Small intestine (tissue), 7 donors: ENCODE measurements around the gene FKBP5. TPM values are rescaled to one million over a fixed set of nuclear protein-coding genes. Genes with fewer than 3 reads are reported as not detected.
"Not testable (repeated sequence)": the region's sequence is repeated elsewhere in the genome, so short reads cannot be mapped to it uniquely, and the experiment has no call there.

Experiments used
- DNase-seq, 2 donors: peaks; one replicate each; pipeline versions ENCODE4 v3.0.0 to v3.0.0-alpha.2; 2013
- FAIRE-seq: peaks from 2 replicates; lab custom pipeline; 2012; peaks lifted over from hg19 to GRCh38; lab: Jason Lieb, UNC
- H3K27ac ChIP-seq, 3 donors: one replicate each; pipeline ENCODE4 v1.5.1; 2013; ENCODE audit warnings: low read length in 2 of 3, mild to moderate bottlenecking in 2 of 3, control low read depth in 1 of 3, inconsistent platforms in 1 of 3, low read depth in 1 of 3, moderate library complexity in 1 of 3
- H3K27me3 ChIP-seq, 3 donors: one replicate each; pipeline ENCODE4 v1.6.1; 2013; ENCODE audit warnings: low read length in 3 of 3, inconsistent platforms in 1 of 3; ENCODE audit not compliant: control insufficient read depth in 3 of 3, insufficient read depth in 3 of 3
- H3K36me3 ChIP-seq, 3 donors: one replicate each; pipeline ENCODE4 v1.6.1; 2013; ENCODE audit warnings: low read length in 3 of 3, inconsistent platforms in 1 of 3, low read depth in 1 of 3, mild to moderate bottlenecking in 1 of 3, moderate library complexity in 1 of 3; ENCODE audit not compliant: control insufficient read depth in 3 of 3, insufficient read depth in 2 of 3
- H3K4me1 ChIP-seq, 3 donors: one replicate each; pipeline ENCODE4 v1.6.1; 2013; ENCODE audit warnings: low read length in 2 of 3, inconsistent platforms in 1 of 3, low read depth in 1 of 3, mild to moderate bottlenecking in 1 of 3, moderate library complexity in 1 of 3; ENCODE audit not compliant: control insufficient read depth in 3 of 3, insufficient read depth in 2 of 3
- H3K4me3 ChIP-seq, 3 donors: one replicate each; pipeline ENCODE4 v1.5.1; 2013; ENCODE audit warnings: low read length in 3 of 3, control low read depth in 1 of 3, inconsistent platforms in 1 of 3, low read depth in 1 of 3, mild to moderate bottlenecking in 1 of 3, moderate library complexity in 1 of 3
- H3K9me3 ChIP-seq, 2 donors: one replicate each; pipeline ENCODE4 v1.6.1; 2013; ENCODE audit warnings: low read depth in 1 of 2, low read length in 1 of 2; ENCODE audit not compliant: control insufficient read depth in 2 of 2, insufficient read depth in 1 of 2
- WGBS, 3 donors: extraction: QIAGEN DNeasy Blood & Tissue Kit; methylation state at CpG; one replicate each; pipeline ENCODE4 v1.1.7; 2013; 5-methylcytosine and 5-hydroxymethylcytosine counted together
- polyA plus RNA-seq, 4 donors: library from polyadenylated mRNA; stranded (reverse) in 3 of 4; unstranded in 1 of 4; fragments of 200-250 nt in 3 of 4; fragments of 120-200 nt in 1 of 4; gene quantifications; one replicate each; pipeline versions ENCODE4 v1.2.1 to v1.2.3, GENCODE V29; 2013
- donor health status: healthy with polysubstance abuse.
- donor health status: control.
- donor health status: control.
- donor health status: Bipolar disorder and iron deficiency.
- donor health status: healthy.

Gene FKBP5
- polyA plus RNA-seq, 4 donors, result 8.7 to 150 (median 88.9) TPM

DNA sequence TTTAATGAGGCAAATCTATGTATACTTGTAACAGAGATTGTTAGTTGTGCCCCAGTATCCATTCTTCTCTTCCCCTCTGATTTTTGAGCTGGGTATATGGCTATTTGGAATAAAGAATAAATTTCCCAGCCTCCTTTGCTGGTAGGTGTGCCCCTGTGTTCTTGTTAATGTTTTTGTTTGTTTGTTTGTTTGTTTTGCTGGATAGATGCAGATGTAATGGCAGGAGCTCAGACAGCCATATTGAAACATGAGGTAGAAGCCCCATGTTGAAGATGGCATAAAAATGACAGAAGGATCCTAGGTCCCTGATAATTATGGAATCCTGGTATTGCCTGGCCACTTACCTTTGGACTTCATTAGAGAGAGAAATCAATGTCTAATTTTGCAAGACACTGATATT, 19.9 kb upstream of the FKBP5 start:
- no peaks in the 10 kb centered on the region for H3K36me3 ChIP-seq
- no peaks in the 10 kb centered on the region for H3K27me3 ChIP-seq
- no peak for DNase-seq
- no peak overlapping the region for H3K4me3 ChIP-seq
- no peaks in the 10 kb centered on the region for H3K4me1 ChIP-seq
- peaks cover 0 to 4% of the 10 kb centered on the region in 2 donors for H3K9me3 ChIP-seq
- FAIRE-seq, result no peak
- H3K27ac ChIP-seq, result no peak overlapping the region

DNA sequence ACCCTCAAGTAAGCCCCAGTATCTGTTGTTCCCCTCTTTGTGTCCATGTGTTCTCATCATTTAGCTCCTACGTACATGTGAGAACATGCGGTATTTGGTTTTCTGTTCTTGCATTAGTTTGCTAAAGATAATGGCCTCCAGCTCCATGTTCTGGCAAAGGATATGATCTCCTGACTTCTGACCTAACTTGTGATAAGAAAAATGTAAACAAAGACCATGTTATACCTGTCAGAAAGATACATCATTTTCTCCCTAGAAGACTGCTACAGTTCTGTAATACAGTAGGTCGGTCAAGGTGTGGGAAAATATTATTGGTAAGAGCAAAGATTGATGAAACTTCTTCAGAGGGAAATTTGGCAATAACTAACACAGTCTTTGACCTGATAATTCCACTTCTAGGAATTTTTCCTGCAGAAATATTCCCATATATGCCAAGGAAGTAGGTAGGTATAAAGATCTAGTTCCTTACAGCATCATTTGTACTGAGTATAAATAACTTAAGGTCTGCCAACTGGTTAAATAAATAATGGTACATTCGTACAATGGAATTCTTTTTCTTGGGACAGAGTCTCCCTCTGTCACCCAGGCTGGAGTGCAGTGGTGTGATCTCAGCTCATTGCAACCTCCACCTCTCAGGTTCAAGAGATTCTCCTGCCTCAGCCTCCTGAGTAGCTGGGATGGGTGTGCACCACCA, 19.1 kb upstream of the FKBP5 start:
- no peak overlapping the region for H3K27ac ChIP-seq
- DNase-seq (no peak), FAIRE-seq (no peak)
- H3K27me3 ChIP-seq, result no peaks in the 10 kb centered on the region
- H3K4me3 ChIP-seq, result no peak overlapping the region
- H3K4me1 ChIP-seq, result no peaks in the 10 kb centered on the region
- H3K36me3 ChIP-seq, result no peaks in the 10 kb centered on the region
- H3K9me3 ChIP-seq, result peaks cover 0 to 5% of the 10 kb centered on the region in 2 donors
- WGBS, 3 donors, result 72 to 77% (median 75%) methylated on average over 4 of the region's 4 CpGs

DNA sequence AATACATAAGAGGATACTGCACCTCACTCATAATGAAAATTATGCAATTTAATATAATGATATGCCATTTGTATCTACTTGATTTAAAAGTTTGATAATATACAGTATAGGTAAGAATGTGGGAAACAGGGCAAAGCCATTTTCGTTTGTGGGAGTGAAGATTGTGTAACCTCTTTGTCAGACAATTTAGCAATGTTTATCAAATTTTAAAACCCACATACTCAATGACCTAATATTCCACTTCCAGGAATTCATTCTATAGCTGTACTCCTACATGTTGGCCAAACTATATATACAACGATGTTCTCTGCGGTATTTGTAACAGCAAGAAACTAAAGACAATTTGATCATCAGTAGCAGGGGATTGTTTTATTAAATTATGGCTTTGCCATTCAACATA, 17.8 kb upstream of the FKBP5 start:
- 70 to 73% (median 72%) methylated on average over 3 of the region's 3 CpGs for WGBS, 3 donors
- Histone ChIP-seq H3K27ac (no peak overlapping the region), H3K4me1 (no peaks in the 10 kb centered on the region), H3K27me3 (no peaks in the 10 kb centered on the region), H3K36me3 (no peaks in the 10 kb centered on the region), H3K4me3 (no peak overlapping the region), H3K9me3 (peaks cover 0 to 5% of the 10 kb centered on the region in 2 donors)
- FAIRE-seq (no peak), DNase-seq (no peak)

DNA sequence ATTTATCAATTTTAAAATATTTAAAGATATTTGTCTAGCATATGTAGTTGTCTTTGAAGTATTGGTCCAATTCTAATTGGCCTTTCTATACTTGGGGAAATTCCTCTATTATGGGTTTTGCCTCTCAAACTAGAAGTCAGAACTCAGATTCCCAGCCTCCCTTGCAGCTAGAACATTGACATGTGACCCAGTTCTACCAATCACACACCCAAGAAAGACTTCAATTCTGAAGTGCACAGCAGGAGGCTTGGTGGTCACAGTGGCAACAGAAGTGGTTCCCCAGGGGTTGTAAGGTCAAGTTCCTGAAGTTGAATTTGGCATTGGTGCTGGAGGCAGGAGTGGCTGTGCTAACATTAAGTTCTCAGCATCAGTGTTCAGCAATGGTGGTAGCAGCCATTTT, 14.8 kb upstream of the FKBP5 start:
- FAIRE-seq (no peak), DNase-seq (no peak)
- Histone ChIP-seq H3K27me3 (no peaks in the 10 kb centered on the region), H3K4me1 (no peaks in the 10 kb centered on the region), H3K9me3 (peaks cover 0 to 5% of the 10 kb centered on the region in 2 donors), H3K36me3 (no peaks in the 10 kb centered on the region), H3K27ac (no peak overlapping the region), H3K4me3 (no peak overlapping the region)

DNA sequence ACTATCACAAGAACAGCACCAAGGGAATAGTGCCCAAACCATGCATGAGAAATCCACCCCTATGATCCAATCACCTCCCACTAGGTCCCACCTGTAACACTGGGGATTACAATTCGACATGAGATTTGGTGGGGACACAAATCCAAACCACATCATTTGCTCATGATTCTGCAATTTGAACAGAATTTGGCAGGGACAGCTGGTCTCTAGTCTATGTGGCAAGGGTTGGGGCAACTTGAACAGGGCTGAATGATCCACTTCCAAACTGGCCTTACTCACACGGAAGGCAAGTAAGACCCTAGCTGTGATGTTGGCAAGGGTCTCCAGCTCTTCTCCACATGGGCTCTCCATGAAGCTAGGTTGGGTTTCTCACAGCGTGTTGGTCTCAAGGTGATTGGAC, 10.1 kb upstream of the FKBP5 start:
- Histone ChIP-seq H3K36me3 (no peaks in the 10 kb centered on the region), H3K27me3 (no peaks in the 10 kb centered on the region), H3K9me3 (peaks cover 0 to 12% of the 10 kb centered on the region in 2 donors), H3K4me1 (no peaks in the 10 kb centered on the region), H3K4me3 (no peak overlapping the region), H3K27ac (no peak overlapping the region)
- 91 to 92% (median 92%) methylated on average over 3 of the region's 3 CpGs for WGBS, 3 donors
- no peak for DNase-seq
- FAIRE-seq, result no peak

DNA sequence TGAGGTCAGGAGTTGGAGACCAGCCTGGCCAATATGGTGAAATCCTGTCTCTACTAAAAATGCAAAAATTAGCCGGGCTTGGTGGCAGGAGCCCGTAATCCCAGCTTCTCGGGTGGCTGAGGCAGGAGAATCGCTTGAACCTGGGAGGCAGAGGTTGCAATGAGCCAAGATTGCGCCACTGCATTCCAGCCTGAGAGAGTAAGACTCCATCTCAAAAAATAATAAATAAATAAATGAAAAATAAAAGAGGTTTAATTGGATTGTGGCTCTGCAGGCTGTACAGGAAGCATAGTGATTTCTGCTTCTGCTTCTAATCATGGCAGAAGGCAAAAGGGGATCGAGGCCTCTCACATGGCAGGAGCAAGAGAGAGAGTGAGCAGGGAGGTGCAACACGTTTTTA, 9.7 kb upstream of the FKBP5 start:
- not testable (repeated sequence) for H3K4me3 ChIP-seq, H3K27me3 ChIP-seq, DNase-seq, H3K9me3 ChIP-seq, H3K4me1 ChIP-seq, H3K27ac ChIP-seq, H3K36me3 ChIP-seq, FAIRE-seq
- WGBS, 3 donors, result 92 to 94% (median 92%) methylated on average over 7 of the region's 7 CpGs

DNA sequence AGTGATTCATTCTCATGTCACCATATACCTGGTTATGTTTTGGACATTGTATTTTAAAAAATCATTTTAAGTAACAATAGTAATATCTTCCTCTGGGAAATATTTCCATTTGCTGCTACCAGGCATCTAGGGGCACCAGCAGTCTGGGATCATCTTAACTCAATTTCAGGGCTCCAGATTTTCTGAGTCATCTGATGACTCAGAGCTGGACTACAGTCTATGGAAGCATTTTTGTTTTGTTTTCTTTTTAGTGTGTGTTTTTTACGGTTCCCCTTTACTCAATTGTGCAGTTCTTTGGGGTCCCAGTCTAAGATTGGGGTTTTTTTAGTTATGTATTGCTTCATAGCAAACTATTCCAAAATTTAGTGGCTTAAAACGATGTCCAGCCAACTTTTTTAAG, 5.7 kb upstream of the FKBP5 start:
- WGBS, 3 donors, result 82 to 92% (median 83%) methylated on average over 2 of the region's 2 CpGs
- DNase-seq (peak in 1 of 2 donors; percentile 35), FAIRE-seq (no peak)
- no peak overlapping the region for H3K27ac ChIP-seq
- H3K27me3 ChIP-seq, result no peaks in the 10 kb centered on the region
- H3K4me1 ChIP-seq, result no peaks in the 10 kb centered on the region
- H3K36me3 ChIP-seq, result no peaks in the 10 kb centered on the region
- peaks cover 0 to 7% of the 10 kb centered on the region in 2 donors for H3K9me3 ChIP-seq
- H3K4me3 ChIP-seq, result no peak overlapping the region

DNA sequence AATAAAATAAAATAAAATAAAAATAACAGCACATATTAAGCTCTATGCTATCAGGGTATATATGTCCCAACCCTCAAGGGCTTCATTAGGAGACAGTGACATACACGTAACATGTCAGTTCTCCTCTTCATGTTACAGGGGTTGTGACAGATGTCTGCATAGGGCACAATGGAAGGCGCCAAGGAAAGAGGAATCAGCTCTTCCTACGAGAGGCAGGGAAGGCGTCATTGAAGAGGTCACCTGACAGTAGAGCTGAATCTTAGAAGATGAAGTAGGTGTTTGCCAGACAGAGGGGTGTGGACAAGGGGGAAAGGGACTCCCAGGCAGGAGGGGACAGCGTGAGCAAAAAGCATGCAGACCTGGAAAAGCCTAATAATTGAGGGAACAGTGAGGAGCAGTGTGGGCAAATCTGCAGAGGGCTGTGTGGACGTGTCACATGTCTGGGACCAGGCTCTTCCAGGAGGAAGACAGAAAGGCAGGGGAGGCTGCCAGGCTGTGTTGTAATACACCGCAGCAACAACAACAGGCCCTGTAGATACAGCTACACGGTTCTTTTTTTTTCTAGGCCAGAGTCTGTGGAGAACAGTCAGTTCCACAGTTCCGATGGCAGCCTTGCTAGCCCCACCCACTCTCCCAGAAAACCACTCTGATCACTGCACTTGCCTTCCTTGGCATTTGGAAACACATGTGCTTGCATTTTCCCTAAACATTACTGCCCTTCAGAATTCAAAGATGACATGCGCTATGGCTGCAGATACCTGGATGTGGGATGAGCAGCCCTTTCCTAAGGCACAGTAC, 2.5 kb upstream of the FKBP5 start:
- H3K36me3 ChIP-seq, result no peaks in the 10 kb centered on the region
- H3K27ac ChIP-seq, result peak overlapping the region in 1 of 3 donors; percentile 52
- FAIRE-seq, result no peak
- H3K4me1 ChIP-seq, result peaks cover 0 to 7% (median 0%) of the 10 kb centered on the region in 3 donors
- 62 to 66% (median 65%) methylated on average over 10 of the region's 10 CpGs for WGBS, 3 donors
- H3K4me3 ChIP-seq, result no peak overlapping the region
- H3K27me3 ChIP-seq, result peaks cover 0 to 4% (median 0%) of the 10 kb centered on the region in 3 donors
- peak; percentile 4 to 54 for DNase-seq
- peaks cover 0 to 7% of the 10 kb centered on the region in 2 donors for H3K9me3 ChIP-seq
